ENCODE data around the gene IBSP.

DNA sequence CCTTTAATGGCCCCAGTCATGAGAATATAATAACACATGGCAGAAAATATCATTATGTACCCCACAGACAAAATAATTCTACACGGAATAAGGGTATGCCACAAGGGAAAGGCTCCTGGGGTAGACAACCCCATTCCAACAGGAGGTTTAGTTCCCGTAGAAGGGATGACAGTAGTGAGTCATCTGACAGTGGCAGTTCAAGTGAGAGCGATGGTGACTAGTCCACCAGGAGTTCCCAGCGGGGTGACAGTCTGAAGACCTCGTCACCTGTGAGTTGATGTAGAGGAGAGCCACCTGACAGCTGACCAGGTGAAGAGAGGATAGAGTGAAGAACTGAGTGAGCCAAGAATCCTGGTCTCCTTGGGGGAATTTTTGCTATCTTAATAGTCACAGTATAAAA lies 46.9 kb downstream of the IBSP start:
- no peak for TF ChIP-seq EZH2 (optimal IDR thresholded peaks at IDR 0.05; ENCODE audit: low read depth, low read length)
- TF ChIP-seq, protein P1, sequence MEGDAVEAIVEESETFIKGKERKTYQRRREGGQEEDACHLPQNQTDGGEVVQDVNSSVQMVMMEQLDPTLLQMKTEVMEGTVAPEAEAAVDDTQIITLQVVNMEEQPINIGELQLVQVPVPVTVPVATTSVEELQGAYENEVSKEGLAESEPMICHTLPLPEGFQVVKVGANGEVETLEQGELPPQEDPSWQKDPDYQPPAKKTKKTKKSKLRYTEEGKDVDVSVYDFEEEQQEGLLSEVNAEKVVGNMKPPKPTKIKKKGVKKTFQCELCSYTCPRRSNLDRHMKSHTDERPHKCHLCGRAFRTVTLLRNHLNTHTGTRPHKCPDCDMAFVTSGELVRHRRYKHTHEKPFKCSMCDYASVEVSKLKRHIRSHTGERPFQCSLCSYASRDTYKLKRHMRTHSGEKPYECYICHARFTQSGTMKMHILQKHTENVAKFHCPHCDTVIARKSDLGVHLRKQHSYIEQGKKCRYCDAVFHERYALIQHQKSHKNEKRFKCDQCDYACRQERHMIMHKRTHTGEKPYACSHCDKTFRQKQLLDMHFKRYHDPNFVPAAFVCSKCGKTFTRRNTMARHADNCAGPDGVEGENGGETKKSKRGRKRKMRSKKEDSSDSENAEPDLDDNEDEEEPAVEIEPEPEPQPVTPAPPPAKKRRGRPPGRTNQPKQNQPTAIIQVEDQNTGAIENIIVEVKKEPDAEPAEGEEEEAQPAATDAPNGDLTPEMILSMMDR (IDR thresholded peaks at IDR 0.05; ENCODE audit: low read length): no peak
